ENCODE measurements around the gene DGAT2. TPM values are rescaled to one million over a fixed set of nuclear protein-coding genes. Genes with fewer than 3 reads are reported as not detected.

The DGAT2 gene
- total RNA-seq, 1 donor from 2014 or later: 0.76 TPM

DNA sequence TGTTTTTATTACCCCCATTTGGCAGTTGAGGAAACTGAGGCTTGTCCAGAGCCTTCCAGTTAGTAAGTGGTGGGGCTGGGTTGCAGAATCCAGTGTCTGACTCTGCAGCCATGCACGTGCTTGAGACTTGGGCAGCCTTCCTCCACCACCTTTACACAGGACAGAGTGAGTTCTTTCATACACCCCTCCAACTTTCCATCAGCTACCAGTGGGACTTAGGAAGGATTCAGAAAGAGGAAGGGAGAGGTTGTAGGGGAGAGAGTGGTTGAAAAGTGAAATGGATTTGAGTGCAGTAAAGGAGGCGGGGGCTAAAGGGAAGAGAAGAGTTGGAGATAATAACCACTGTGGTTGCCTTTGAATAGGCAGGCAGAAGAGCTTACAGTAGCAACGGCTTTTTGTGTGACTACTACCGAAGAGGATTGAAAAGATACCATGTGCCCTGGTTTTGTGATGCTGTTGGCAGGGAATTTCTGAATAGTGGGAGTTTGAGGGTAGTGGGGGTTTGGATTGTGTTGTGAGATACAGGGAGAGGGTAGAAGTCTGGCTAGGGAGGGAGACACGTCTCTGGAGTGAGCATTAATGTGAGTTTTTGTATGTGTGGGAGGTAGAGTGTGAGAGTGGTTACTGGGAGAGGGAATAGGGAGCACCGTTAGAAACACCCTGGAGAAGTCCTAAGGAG, 48.1 kb downstream of the DGAT2 start:
- Mint-ChIP-seq H3K27ac (ENCODE audit: unreplicated experiment) (no peak overlapping the region), H3K4me3 (ENCODE audit: unreplicated experiment) (no peak overlapping the region), H3K4me1 (ENCODE audit: low read depth, unreplicated experiment) (no peaks in the 10 kb centered on the region), H3K9me3 (ENCODE audit: unreplicated experiment) (peaks cover 3% of the 10 kb centered on the region), H3K36me3 (ENCODE audit: unreplicated experiment) (no peaks in the 10 kb centered on the region), H3K27me3 (ENCODE audit: unreplicated experiment) (peaks cover 2% of the 10 kb centered on the region)
- TF ChIP-seq, protein P1, sequence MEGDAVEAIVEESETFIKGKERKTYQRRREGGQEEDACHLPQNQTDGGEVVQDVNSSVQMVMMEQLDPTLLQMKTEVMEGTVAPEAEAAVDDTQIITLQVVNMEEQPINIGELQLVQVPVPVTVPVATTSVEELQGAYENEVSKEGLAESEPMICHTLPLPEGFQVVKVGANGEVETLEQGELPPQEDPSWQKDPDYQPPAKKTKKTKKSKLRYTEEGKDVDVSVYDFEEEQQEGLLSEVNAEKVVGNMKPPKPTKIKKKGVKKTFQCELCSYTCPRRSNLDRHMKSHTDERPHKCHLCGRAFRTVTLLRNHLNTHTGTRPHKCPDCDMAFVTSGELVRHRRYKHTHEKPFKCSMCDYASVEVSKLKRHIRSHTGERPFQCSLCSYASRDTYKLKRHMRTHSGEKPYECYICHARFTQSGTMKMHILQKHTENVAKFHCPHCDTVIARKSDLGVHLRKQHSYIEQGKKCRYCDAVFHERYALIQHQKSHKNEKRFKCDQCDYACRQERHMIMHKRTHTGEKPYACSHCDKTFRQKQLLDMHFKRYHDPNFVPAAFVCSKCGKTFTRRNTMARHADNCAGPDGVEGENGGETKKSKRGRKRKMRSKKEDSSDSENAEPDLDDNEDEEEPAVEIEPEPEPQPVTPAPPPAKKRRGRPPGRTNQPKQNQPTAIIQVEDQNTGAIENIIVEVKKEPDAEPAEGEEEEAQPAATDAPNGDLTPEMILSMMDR (IDR thresholded peaks at IDR 0.05; ENCODE audit: partially characterized antibody, unreplicated experiment): no peak
- DNase-seq: no peak

DNA sequence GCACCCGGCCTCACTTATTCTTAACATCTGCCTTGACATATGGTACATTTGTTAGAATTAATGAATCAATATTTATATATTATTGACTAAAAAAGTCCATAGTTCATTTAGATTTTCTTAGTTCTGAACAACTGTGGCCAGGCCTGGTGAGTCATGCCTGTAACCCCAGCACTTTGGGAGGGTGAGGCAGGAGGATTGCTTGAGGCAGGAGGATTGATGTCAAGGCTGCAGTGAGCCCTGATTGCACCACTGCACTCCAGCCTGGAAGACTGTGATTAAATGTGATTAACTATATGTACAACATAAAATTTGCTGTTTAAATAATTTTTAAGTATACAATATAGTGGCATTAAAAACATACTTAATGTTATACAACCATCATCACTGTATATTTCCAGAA, 52.1 kb downstream of the DGAT2 start:
- no peaks in the 10 kb centered on the region for H3K36me3 Mint-ChIP-seq (ENCODE audit: unreplicated experiment)
- H3K4me3 Mint-ChIP-seq (ENCODE audit: unreplicated experiment): no peak overlapping the region
- DNase-seq: no peak
- TF ChIP-seq, protein P1 (IDR thresholded peaks at IDR 0.05; ENCODE audit: partially characterized antibody, unreplicated experiment): no peak
- H3K27ac Mint-ChIP-seq (ENCODE audit: unreplicated experiment): no peak overlapping the region
- no peaks in the 10 kb centered on the region for H3K27me3 Mint-ChIP-seq (ENCODE audit: unreplicated experiment)
- no peaks in the 10 kb centered on the region for H3K4me1 Mint-ChIP-seq (ENCODE audit: low read depth, unreplicated experiment)
- no peaks in the 10 kb centered on the region for H3K9me3 Mint-ChIP-seq (ENCODE audit: unreplicated experiment)

DNA sequence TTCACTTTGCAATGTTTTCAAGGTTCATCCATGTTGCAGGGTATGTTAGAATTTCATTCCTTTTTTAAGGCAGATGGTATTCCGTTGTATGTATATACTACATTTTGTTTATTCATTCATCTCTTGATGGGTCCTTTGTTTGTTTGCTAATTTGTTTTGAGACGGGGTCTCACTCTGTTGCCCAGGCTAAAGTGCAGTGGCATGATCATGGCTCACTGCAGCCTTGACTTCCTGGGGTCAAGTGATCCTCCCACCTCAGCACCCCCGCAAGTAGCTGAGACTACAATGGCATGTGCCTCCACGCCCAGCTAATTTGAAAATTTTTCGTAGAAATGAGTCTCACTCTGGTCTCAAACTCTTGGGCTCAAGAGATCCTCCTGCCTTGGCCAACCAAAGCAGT, 52.6 kb downstream of the DGAT2 start:
- H3K4me3 Mint-ChIP-seq (ENCODE audit: unreplicated experiment): no peak overlapping the region
- no peak overlapping the region for H3K27ac Mint-ChIP-seq (ENCODE audit: unreplicated experiment)
- H3K36me3 Mint-ChIP-seq (ENCODE audit: unreplicated experiment): no peaks in the 10 kb centered on the region
- H3K9me3 Mint-ChIP-seq (ENCODE audit: unreplicated experiment): no peaks in the 10 kb centered on the region
- H3K27me3 Mint-ChIP-seq (ENCODE audit: unreplicated experiment): no peaks in the 10 kb centered on the region
- TF ChIP-seq, protein P1 (IDR thresholded peaks at IDR 0.05; ENCODE audit: partially characterized antibody, unreplicated experiment): no peak
- no peaks in the 10 kb centered on the region for H3K4me1 Mint-ChIP-seq (ENCODE audit: low read depth, unreplicated experiment)
- DNase-seq: no peak

DNA sequence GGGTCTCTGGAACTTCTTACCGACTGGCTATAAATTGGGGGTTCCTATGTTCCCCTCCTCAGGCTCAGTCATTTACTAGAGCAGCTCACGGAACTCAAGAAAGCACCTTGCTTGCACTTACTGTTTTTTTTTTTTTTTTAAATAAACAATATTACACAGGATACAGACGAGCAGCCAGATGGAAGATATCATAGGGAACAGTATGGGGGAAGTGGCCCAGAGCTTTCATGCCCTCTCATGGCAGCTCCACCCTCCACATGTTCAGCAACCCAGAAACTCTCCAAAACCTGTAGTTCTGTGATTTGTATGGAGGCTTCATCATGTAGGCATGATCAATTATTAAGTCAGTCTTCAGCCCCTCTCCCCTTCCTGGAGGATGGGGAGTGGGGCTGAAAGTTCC, 54.0 kb downstream of the DGAT2 start:
- TF ChIP-seq, protein P1 (IDR thresholded peaks at IDR 0.05; ENCODE audit: partially characterized antibody, unreplicated experiment): no peak
- no peak for DNase-seq
- H3K36me3 Mint-ChIP-seq (ENCODE audit: unreplicated experiment): no peaks in the 10 kb centered on the region
- no peak overlapping the region for H3K4me3 Mint-ChIP-seq (ENCODE audit: unreplicated experiment)
- H3K9me3 Mint-ChIP-seq (ENCODE audit: unreplicated experiment): no peaks in the 10 kb centered on the region
- H3K4me1 Mint-ChIP-seq (ENCODE audit: low read depth, unreplicated experiment): no peaks in the 10 kb centered on the region
- no peaks in the 10 kb centered on the region for H3K27me3 Mint-ChIP-seq (ENCODE audit: unreplicated experiment)
- no peak overlapping the region for H3K27ac Mint-ChIP-seq (ENCODE audit: unreplicated experiment)

DNA sequence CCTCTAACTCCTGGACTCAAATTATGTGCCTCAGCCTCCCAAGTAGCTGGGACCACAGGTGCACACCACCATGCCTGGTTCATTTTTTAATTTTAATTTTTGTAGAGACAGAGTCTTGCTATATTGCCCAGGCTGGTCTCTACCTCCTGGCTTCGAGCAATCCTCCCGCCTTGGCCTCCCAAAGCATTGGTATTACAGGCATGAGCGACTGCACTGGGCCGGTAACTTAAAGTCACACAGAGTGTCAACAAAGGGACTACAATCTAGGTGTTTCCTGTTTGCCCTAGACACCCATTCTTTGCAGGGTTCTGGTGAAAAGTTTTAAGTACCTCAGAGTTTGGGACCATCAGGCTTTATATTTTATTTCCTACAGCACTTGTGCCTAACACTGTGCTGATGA, 54.8 kb downstream of the DGAT2 start:
- TF ChIP-seq, protein P1 (IDR thresholded peaks at IDR 0.05; ENCODE audit: partially characterized antibody, unreplicated experiment): no peak
- Mint-ChIP-seq H3K27ac (ENCODE audit: unreplicated experiment) (no peak overlapping the region), H3K9me3 (ENCODE audit: unreplicated experiment) (no peaks in the 10 kb centered on the region), H3K36me3 (ENCODE audit: unreplicated experiment) (no peaks in the 10 kb centered on the region), H3K4me3 (ENCODE audit: unreplicated experiment) (no peak overlapping the region), H3K27me3 (ENCODE audit: unreplicated experiment) (no peaks in the 10 kb centered on the region), H3K4me1 (ENCODE audit: low read depth, unreplicated experiment) (no peaks in the 10 kb centered on the region)
- no peak for DNase-seq

Measured in glutamatergic neuron (in vitro differentiated cells).